K562 (cell line): Measurements from ENCODE around the gene ENDOG. TPM values are rescaled to one million over a fixed set of nuclear protein-coding genes. Genes with fewer than 3 reads are reported as not detected.

Source experiments
- ARID3A ChIP-seq: IDR thresholded peaks from 2 replicates; pipeline ENCODE4 v1.6.1; 2012; ENCODE audit warnings: low read depth, low read length, improper control_type of control experiment, borderline replicate concordance
- ARID4B ChIP-seq: sonication (generic); formaldehyde crosslinking; IDR thresholded peaks from 2 replicates; pipeline ENCODE4 v1.8.0; 2022; ENCODE audit warnings: mild to moderate bottlenecking, missing genetic modification reagents
- CCAR2 ChIP-seq: fragments of 200-400 bp; formaldehyde crosslinking; IDR thresholded peaks from 2 replicates; pipeline ENCODE4 v1.6.1; 2017; ENCODE audit warnings: mild to moderate bottlenecking, low read depth, low read length
- EGR1 ChIP-seq: fragments of 450-650 bp; conservative IDR thresholded peaks from 2 replicates; pipeline ENCODE4 v1.6.1; 2017; ENCODE audit warnings: mild to moderate bottlenecking
- ELF2 ChIP-seq: fragments of 250-450 bp; sonication (Bioruptor Pico); IDR thresholded peaks from 2 replicates; pipeline ENCODE4 v1.5.0; 2021; ENCODE audit warnings: mild to moderate bottlenecking
- EWSR1 ChIP-seq: fragments of 450-650 bp; IDR thresholded peaks from 2 replicates; pipeline ENCODE4 v1.6.1; 2018; ENCODE audit warnings: borderline replicate concordance, mild to moderate bottlenecking, low read depth, moderate library complexity; ENCODE audit not compliant: partially characterized antibody
- FOS ChIP-seq: IDR thresholded peaks from 3 replicates; pipeline ENCODE4 v1.6.1; 2011; ENCODE audit not compliant: insufficient read length; ENCODE audit errors: extremely low read depth
- L3MBTL2 ChIP-seq: fragments of 450-650 bp; IDR thresholded peaks from 2 replicates; pipeline ENCODE4 v1.6.1; 2016; ENCODE audit warnings: mild to moderate bottlenecking, moderate library complexity
- NCOA1 ChIP-seq: fragments of 450-650 bp; IDR thresholded peaks from 2 replicates; pipeline ENCODE4 v1.6.1; 2016; ENCODE audit warnings: low read depth
- PML ChIP-seq: IDR thresholded peaks from 2 replicates; pipeline ENCODE4 v1.6.1; 2012; ENCODE audit warnings: low read length, inconsistent platforms
- POLR2G ChIP-seq: fragments of 200-400 bp; formaldehyde crosslinking; IDR thresholded peaks from 2 replicates; pipeline ENCODE4 v1.6.1; 2017; ENCODE audit warnings: low read depth, mild to moderate bottlenecking, antibody characterized with exemption, low read length, moderate library complexity
- REST ChIP-seq, 2 experiments: fragments of 450-650 bp; formaldehyde crosslinking in 1 of 2; IDR thresholded peaks; 2 replicates each; pipeline versions ENCODE4 v1.4.0 to v1.6.1; 2014 to 2020; ENCODE audit warnings: mild to moderate bottlenecking in 2 of 2, borderline replicate concordance in 1 of 2, low read depth in 1 of 2
- SOX6 ChIP-seq: fragments of 450-650 bp; IDR thresholded peaks from 2 replicates; pipeline ENCODE4 v1.6.1; 2014; ENCODE audit warnings: mild to moderate bottlenecking
- TAL1 ChIP-seq: fragments of 450-650 bp; IDR thresholded peaks from 2 replicates; pipeline ENCODE4 v1.6.1; 2016; ENCODE audit warnings: mild to moderate bottlenecking
- polyA plus RNA-seq, 8 experiments: library from polyadenylated mRNA; depleted of rRNA in 4 of 8; stranded (reverse) in 5 of 8; unstranded in 3 of 8; fragments of >200 nt; fragmentation: Nextera tagmentation in 2 of 8; fragmentation: Illumina TruSeq in 1 of 8; extraction: Ambion mirVana in 2 of 8; extraction: Trizol in 1 of 8; gene quantifications; 2 replicates each; pipeline versions ENCODE4 v1.2.1 to v1.2.3, GENCODE V29; 2011 to 2014; ENCODE audit warnings: inconsistent platforms in 1 of 8, missing spikeins in 1 of 8
- total RNA-seq, 7 experiments: library from RNA; depleted of rRNA in 6 of 7; stranded (reverse); fragments of >200 nt in 6 of 7; fragmentation: Illumina TruSeq in 2 of 7; extraction: Trizol in 2 of 7; gene quantifications; 2 replicates each; pipeline versions ENCODE4 v1.2.1 to v1.2.3, GENCODE V29; 2011 to 2021; ENCODE audit warnings: low replicate concordance in 1 of 7

ENDOG gene
- total and polyA plus RNA-seq, 9 of the 15 experiments (the other 6 are each of a cell fraction or from before 2014, with no cell fraction given), result 1.2 to 91.0 (median 25.5) TPM

- TF ChIP-seq REST (IDR thresholded peaks at IDR 0.05; ENCODE audit: borderline replicate concordance), result no peak
- TF ChIP-seq REST (CRISPR knock-in tag; IDR thresholded peaks at IDR 0.05; ENCODE audit: low read depth), result no peak
- TF ChIP-seq SOX6, result peak; percentile 87; the same call in 1 of the 2 replicates
- peak; percentile 72 for TF ChIP-seq EGR1
- no peak for TF ChIP-seq EWSR1
- no peak for TF ChIP-seq ARID3A
- TF ChIP-seq ARID4B, result no peak
- TF ChIP-seq PML, result peak; percentile 61
- no peak for TF ChIP-seq L3MBTL2
- peak; percentile 8; the same call in 1 of the 2 replicates for TF ChIP-seq POLR2G
- TF ChIP-seq NCOA1, result peak; percentile 84; the same call in 1 of the 2 replicates
- peak; percentile 90 for TF ChIP-seq TAL1
- TF ChIP-seq ELF2 (CRISPR knock-in tag), result no peak
- TF ChIP-seq CCAR2, result no peak
- no peak for TF ChIP-seq FOS
Observed at GRCh38 chr9:128845186-128845931, 27.1 kb downstream of the ENDOG start (continued).
